ENCODE data around the gene TMED8.

GRCh38 chr14:77324816-77325745 lies 51.8 kb downstream of the TMED8 start:
- no peak for TF ChIP-seq ZNF501 (CRISPR knock-in tag; IDR thresholded peaks at IDR 0.05)
- no peak for TF ChIP-seq ZIK1 (CRISPR knock-in tag; IDR thresholded peaks at IDR 0.05; ENCODE audit: borderline replicate concordance, low read depth)
- no peak for TF ChIP-seq SIN3B (IDR thresholded peaks at IDR 0.05; ENCODE audit: low read length)
